T-helper 2 cell (primary cell): ENCODE results near the gene RNF187.
A peak's percentile ranks its signal among the peaks of the same experiment; 100 is the strongest.

ENCODE experiments used
- DNase-seq, 5 experiments: peaks; one replicate each; pipeline versions ENCODE4 v3.0.0 to v3.0.0-alpha.2; 2012 to 2022
- total RNA-seq, 2 donors: gene quantifications; one replicate each; lab custom pipeline; 2026; lab: John Stamatoyannopoulos, UW

RNF187 gene
- total RNA-seq, result 47.1 to 59.7 reads per million in 2 donors

DNA sequence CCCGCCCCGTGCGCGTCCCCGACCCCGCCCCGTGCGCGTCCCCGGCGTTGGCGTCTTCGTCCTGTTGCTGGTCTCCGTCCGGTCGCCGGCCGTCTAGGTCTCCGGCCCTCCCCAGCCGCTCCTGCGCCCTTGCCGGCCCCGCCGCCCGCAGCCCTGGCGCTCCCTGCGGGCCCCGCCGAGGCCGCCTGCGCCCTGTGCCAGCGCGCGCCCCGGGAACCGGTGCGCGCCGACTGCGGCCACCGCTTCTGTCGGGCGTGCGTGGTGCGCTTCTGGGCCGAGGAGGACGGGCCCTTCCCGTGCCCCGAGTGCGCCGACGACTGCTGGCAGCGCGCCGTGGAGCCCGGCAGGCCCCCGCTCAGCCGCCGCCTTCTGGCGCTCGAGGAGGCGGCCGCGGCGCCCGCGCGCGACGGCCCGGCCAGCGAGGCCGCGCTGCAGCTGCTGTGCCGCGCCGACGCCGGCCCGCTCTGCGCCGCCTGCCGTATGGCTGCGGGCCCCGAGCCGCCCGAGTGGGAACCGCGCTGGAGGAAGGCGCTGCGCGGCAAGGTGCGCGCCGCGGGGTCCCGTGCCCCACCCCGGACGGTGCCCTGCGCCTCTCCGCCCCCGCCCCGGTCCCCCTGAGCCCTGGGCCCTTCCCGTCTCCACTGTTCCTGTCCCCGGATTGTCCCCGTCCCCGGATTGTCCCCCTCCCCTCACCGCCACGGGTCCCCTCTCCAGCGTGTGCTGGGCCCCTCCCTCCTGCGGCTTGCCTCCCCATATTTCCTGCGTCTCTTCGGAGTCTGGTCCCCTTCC is at the start of gene RNF187:
Gene RNF187 (plus strand): TSS at position 47 of the 789 bp plus-strand sequence.
- DNase-seq, result peak; percentile 66 to 78 (median 74)

DNA sequence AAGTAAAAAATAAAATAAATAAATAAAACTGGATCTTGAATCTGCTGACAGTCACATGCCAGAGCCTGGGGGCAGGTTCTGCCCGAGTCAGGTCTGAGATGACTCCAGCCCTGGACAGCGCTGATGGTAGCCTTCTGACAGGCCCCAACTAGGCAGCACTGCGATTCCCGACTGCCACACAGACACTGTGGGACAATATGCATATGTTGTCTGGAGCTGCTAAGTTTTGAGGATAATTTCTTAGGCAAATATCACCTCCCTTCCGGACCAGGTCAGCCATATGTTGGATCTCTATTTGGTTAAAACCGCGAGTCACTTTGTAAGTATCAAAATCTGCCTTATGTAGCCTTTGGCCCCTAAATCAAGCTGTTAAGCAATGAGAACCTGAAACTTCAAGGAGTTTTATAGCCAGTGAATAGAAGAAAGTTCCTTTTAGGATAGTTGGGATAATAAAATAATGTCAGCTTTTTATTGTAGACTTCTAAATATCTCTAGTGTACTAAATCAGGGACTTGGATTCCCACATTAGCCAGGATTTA is 49.7 kb upstream of the RNF187 start:
- DNase-seq, result no peak

DNA sequence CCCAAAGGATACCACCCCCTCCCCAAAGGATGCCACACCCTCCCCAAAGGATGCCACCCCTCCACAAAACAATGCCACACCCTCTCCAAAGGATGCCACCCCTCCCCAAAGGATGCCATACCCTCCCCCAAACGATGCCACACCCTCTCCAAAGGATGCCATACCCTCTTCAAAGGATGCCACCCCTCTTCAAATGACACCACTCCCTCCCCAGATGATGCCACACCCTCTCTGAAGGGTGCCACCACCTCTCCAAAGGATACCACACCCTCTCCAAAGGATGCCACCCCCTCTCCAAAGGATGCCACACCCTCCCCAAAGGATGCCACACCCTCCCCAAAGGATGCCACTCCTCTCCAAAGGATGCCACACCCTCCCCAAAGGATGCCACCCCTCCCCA is 48.9 kb upstream of the RNF187 start:
- peak in 1 of 5 experiments; percentile 39 for DNase-seq

DNA sequence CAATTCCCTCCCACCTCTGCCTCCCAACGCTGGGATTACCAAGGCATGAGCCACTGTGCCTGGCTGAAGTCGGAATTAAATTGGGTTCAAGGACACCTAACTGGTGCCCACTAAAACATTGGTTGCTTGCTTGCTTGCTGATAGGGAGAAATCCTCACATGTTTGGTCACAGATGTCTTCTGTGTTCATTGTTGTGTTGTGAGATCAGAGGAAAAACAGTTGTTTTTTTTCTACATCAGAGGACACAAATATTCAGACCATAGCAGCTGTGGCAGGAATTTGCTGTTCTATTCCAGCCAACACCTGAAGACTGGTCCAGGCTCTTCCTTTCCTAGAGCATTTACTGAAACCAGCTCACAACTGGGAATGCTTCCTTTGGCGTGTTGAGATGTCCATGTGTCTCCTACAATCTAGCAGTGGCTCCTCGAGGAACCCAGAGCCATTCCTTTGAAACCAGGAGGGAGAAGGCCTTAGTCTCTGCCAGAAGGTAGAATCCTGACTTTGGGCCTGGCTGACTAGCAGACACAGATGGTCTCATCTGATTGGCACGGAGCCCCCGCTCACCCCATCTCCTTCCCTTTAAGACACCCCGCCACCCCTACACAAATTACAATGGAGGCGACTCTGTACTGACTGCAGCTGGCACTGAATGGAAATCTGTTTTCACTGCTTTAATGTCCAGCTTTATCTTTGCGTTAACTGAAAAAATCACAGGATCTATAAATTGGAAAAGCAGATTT is 46.3 kb upstream of the RNF187 start:
- no peak for DNase-seq

DNA sequence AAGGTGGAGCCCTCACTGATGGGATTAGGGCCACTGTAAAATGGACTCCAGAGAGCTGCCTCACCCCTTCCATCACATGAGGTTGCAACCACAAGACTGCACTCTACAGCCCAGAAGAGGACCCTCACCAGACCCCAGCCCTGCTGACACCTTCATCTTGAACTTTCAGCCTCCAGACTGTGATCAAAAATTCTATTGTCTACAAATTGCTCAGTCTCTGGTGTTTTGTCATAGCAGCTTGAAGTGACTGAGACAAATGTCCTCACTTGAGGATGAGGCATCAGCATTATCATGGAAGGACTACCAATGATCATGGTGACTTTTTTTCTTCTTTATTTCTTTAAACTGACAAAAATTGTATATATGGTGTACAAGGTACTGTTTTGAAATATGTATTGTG is 43.8 kb upstream of the RNF187 start:
- DNase-seq, result no peak

DNA sequence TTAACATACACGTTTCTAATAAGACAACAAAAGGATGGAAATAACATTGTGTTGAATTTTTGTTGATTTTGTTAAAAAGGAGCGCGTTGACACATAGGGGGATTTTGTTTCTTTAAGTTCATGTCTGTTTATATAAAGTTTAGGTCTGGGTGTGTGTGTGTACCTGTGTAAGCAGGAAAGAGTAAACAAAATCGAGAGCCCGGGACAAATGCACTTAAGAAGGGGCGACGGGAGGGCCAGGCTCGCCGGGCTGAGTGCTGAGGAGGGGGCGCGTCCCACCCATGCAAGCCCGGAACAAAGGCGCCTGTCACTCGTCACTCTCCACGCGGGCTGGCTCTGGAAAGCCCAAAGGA is 41.7 kb upstream of the RNF187 start:
- DNase-seq, result no peak

DNA sequence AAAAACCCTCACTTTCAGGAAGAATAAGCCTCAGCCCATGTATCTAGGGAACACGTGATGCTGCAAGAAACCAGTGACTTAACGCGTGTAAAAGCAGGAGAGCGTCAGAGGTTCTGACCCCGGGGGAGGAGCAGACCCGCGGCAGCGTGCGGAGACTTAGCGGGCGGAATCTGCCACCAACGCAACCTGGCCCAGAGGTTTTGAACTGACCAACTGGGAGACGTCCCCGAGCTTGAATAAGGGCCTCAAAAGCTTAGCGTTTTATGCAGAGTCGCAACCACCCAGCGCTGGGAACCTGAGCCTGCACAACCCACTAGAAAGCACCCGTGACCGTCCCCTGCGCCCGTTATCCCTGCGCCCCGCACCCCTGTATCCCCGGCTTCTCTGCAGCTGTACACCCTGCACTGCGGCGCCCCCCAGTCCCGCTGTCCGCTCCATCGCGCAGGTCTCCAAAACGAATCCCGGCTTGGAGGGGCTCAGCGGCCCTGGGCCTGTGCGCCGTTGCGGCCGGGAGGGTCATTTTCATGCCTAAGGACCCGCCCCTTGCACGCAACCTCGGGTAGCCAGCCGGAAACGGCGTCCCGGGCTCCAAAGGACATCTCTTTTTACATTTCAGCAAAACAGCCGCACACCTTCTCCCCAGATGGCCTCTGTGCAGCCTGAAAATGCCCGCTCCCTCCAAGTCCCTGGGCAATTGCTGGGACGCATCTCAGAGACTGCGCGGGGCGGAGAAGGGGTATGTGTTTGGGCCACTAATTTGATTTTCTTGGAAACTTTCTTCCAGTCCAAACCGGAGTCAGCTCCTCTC is 41.1 kb upstream of the RNF187 start:
- DNase-seq, result peak in 2 of 5 experiments; percentile 12 to 75

DNA sequence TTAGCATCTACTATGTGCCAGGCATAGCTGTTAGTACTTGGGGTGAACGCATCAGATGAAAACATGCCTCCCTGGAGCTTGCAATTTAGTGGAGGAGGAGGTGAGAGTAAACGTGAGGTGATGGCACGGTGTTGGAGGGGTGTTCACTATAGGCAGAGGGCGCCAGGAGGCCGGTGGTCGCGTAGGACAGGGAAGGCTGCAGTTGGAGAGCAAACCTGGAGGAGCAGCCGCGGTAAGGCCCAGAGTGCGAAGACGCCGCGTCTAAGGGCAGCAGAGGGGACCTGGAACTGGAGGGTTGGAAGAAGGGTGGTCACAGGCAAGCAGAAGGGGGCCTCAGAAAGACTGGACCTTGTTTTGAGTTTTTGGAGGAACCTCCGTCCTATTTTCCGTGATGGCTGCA is 40.3 kb upstream of the RNF187 start:
- no peak for DNase-seq

DNA sequence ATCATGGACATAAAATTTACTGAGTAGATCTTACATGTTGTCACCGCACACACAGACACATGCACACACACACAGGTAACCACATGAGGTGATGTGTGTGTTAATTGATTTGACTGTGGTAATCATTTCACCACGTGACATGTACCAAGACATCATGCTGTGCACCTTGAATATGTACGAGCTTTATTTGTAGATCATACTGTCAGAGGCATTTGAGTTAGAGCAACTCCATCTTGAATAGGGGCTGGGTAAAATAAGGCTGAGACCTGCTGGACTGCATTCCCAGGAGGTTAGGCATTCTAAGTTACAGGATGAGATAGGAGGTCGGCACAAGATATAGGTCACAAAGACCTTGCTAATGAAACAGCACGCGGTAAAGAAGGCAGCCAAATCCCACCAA is 38.8 kb upstream of the RNF187 start:
- no peak for DNase-seq

DNA sequence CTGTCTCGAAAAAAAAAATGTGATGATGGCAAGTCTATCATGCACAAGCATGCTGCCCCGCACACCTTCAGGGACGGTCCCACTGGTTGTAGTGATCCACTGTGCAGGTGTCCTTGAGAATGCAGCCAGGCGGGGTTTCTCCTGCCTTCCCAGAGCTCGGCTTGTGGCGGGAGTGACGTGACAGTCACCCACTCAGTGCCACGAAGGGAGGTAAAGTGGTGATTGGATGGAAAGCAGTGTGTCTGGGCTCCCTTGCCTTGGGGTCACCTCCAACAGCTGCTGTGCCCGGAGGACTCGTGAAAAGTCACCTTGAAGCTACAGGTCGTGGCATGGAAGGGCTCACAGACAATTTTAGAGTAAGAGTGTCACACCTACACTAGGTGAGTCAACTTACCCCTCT is 37.0 kb upstream of the RNF187 start:
- no peak for DNase-seq

DNA sequence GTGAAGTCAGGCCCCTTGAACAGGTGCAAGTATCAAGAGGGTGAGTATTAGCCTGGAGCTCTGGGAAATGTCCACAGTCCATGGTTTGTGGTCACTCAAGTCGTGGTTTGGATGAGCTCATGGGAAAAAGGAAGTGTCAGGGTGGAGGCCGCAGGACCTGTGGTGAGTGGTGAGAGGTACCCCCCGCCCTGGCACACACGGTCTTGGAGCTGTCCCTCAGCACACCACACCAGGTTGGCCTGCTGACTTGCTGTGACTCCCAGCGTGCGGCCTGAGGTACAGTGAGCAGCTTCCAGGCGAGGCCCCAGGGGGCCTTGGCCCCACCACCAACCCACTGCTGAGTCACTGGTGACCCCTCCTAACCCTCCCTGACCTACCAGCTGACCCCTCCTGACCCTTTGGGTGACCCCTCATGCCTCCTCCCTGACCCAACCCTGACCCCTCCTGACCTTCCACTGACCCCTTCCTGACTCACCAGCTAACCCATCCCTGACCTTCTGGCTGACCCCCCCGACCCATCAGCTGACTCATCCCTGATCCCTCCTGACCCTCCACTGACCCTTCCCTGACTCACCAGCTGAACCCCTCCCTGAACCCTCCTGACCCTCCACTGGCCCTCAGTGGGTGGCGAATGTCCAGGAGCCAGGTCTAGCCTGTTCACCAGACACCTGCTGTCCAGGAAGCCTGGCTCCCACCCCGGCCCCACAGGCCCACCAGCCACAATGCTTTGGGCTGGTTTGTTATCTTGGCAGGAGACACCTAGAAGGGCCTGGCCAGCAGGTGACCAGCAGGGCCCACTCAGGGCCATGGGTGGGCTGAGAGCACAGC is 34.8 kb upstream of the RNF187 start:
- no peak for DNase-seq

DNA sequence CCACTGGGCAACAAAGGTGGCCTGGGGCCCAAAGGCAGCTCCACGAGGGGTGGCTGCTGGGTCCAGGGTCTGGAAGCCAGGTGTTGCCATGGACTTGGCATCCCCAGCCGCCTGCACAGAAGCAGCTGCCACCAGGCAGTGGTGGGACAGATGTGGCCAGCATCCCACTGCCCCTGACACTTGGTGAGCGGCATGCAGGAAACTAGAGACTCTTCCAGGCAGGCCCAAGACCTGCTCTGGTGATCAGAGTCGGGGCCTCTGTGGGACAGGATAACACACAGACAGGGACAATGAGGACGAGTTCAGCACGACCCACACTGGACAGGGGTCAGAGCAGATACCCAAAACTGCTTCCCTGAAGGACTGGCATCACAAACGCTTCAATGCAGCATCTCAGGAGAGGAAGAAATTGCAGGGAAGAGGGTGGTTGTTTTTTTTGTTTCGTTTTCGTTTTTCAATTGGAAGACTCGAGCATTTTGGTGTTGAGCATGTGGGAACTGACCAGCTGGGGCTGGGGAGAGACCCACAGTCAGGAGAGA is 34.1 kb upstream of the RNF187 start:
- no peak for DNase-seq

DNA sequence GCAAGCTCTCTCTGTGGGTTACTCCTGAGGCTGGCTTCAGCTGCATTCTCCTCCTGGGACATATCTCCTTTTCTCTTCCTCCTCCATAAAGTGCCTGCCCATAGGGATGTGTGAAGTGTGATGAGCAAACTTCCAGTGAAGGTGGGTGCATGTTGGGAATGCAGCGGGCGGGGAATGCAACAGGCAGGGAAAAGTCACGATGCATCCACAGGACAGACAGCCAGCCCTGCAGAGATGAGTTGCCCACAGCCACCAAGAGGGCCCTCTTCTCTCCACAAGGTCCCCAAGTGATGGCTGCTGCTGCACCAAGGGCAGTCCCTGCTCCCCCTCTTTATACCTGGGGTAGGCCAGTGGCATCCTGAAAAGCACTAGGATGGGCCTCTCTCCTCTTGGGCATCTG is 33.6 kb upstream of the RNF187 start:
- DNase-seq, result no peak

DNA sequence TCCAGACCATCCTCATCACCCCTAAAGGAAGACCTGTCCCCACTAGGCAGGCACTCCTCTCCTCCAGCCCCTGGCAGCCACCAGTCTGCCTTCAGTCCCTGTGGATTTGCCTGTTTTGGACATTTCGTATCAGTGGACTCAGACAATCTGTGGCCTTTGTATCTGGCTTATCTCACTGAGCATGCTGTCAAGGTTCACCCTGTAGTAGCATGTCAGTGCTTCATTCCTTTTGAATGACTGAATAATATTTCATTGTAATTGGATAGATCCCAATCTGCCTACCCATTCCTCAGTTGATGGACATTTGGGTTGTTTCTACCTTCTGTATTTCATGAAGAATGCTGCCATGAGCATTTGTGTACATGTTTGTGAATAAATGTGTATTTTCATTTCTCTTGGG is 32.9 kb upstream of the RNF187 start:
- DNase-seq, result no peak

DNA sequence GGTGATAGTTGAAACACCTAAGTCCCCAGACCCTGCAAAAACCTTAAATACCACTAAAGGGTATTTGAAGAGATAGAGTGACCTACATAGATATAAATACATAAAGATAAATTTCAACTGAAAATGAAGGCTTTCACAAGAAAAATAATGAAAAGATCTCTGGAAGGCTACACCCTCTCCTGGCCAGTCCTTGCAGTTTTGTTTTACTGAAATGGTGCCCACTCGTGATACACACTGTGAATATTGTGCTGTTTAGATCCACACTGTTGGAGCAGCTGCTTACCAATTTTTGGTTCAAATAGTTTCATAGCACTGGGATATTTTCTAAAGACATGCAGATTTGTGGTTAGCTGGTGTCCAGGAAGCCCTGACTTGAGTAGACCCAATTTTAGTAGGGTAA is 31.5 kb upstream of the RNF187 start:
- DNase-seq, result peak in 1 of 5 experiments; percentile 38

DNA sequence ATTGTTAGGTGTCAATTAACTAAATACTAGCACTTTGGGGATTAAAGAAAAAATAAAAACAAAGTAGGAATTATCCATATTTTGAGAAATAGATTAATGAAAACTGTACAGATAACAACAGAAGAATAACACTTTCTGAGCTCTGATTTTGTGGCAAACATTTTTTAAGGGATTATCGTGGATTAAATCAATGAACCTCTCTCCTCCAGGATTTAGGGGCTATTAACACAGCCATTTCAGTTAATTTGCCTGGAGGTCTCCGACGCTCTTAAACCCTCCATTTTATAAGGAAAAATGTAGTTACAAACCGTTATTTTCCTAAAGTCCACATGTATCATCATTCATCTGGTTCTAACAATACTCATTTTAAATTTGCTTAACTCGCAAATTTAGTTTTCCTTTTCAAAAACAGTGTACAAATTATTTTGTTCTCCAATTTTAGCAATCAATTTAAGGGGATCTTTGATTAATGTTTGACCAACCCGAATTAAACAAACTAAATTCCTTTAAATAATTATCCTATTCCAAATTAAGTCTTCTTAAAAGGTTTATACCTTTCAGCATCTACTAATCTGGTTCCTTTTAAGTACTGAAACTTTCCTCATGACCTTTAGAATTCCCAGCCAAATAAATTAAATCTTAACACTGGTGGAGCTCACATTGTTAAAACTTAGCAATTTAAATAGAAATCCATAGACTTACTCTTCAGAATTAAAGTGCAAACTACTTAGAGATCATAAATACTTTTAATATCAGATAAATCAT is 30.7 kb upstream of the RNF187 start:
- DNase-seq, result no peak

DNA sequence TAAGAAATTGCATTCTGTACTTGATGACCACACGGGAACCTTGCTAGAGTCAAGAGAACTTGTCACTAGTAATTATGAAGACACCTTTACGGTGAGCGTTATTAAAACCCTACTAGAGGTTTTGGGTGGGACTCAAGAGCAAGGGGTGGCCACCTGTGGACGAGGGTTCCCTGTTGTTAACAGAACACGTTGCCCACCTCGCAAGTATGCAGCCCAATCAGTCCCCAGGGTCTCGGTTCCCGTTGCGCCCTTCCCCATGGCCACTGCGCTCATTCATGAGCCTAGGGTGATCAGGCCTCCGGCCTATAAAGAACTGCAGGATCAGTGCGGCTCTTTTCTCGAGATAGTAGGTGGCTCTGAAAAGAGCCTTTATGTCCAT is 30.2 kb upstream of the RNF187 start:
- no peak for DNase-seq

DNA sequence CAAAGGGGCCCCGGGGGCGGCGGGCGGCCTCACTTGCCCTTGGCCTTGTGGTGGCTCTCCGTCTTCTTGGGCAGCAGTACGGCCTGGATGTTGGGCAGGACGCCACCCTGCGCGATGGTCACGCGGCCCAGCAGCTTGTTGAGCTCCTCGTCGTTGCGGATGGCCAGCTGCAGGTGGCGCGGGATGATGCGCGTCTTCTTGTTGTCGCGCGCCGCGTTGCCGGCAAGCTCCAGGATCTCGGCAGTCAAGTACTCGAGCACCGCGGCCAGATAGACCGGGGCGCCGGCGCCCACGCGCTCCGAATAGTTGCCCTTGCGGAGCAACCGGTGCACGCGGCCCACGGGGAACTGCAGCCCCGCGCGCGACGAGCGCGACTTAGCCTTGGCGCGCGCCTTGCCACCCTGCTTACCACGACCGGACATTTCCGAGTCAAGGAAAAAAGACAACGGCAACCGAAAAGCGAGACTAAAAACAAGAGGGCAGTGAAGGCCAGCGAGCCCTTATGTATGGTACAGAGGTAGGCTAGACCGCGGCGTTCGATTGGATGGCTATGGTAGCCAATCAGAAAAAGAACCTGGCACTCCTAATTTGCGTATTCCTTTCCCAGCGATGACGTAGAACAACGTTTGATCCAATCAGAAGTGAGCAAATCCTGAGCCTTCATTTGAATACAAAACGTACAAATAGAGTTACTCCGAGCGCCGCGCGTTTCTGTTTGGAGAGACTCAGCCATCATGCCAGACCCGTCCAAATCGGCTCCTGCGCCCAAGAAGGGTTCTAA is 29.6 kb upstream of the RNF187 start:
- DNase-seq, result peak; percentile 54 to 99 (median 77)

DNA sequence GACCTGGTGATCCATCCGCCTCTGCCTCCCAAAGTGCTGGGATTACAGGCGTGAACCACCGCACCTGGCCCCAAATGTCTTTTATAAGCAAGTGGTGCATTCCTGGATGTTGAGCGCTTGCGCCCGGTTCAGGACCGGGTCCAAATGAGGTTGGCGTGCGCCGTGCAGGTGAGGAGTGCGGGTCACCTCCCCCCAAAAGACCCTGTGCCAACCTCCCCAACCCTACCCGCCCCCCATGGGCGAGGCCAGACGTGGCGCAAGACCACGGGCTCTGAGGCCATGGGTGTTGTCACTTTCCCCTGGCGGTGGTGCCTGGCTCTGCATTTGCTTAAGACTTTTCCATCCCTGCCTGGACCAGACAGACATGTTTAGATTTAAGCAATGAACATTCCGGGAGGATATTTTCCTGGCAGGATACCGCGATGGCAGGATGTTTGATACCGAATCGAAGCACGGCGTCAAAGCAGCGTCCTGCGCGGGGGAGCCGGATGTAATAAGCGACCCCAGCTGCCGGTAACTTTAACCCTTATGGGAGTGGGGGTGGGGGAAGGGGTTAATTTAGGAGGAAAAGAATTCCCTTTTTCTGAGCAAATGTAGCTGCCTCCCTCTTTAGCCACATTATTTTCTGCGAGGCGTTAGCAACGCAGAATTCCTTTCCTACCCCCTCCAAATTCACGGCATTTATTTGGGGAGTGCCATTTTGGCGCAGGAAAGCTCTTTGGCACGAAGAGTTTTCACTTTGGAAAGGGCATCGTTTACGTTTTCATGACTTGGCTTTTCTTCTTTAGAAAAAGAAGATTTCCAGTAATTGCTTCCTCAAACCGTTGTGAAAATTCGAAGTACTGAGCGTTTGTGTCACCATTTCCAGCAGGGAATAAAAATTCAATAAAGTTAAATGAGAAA is 27.8 kb upstream of the RNF187 start:
- peak in 4 of 5 experiments; percentile 30 to 88 (median 36) for DNase-seq
